Neural progenitor cell (in vitro differentiated cells): ENCODE measurements around the gene TEX13C.

Experiments used
- EZH2 ChIP-seq: fragments of 200-600 bp; sonication (generic); IDR thresholded peaks from 2 replicates; pipeline ENCODE4 v1.6.1; 2017; ENCODE audit warnings: antibody characterized with exemption, mild to moderate bottlenecking, moderate library complexity
- EZH2phosphoT487 ChIP-seq: fragments of 200-600 bp; sonication (generic); IDR thresholded peaks from 2 replicates; pipeline ENCODE4 v1.6.1; 2017; ENCODE audit warnings: antibody characterized with exemption
- TF ChIP-seq, protein P1 (sequence below): fragments of 200-600 bp; sonication (generic); IDR thresholded peaks from 2 replicates; pipeline ENCODE4 v1.5.1; 2017; ENCODE audit warnings: antibody characterized with exemption, mild to moderate bottlenecking

DNA sequence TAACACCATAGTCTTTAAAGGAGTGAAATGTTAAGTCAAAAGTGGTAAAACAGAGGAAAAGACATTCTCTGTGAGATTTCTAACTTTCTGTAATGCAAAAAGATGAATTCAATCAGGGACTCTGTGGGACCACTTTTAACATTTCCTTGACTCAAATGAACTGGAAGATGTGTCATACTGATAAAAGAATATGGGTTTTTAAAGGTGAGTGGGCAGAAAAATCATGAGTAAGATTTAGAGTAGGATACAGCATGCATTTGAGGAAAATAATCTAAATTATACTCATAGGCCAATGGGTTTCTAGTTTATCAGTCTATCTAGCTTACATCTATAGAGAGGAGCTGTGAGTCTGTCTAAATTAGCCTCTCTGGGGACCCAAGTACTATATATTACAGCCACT is 11.0 kb upstream of the TEX13C start:
- TF ChIP-seq, protein P1, sequence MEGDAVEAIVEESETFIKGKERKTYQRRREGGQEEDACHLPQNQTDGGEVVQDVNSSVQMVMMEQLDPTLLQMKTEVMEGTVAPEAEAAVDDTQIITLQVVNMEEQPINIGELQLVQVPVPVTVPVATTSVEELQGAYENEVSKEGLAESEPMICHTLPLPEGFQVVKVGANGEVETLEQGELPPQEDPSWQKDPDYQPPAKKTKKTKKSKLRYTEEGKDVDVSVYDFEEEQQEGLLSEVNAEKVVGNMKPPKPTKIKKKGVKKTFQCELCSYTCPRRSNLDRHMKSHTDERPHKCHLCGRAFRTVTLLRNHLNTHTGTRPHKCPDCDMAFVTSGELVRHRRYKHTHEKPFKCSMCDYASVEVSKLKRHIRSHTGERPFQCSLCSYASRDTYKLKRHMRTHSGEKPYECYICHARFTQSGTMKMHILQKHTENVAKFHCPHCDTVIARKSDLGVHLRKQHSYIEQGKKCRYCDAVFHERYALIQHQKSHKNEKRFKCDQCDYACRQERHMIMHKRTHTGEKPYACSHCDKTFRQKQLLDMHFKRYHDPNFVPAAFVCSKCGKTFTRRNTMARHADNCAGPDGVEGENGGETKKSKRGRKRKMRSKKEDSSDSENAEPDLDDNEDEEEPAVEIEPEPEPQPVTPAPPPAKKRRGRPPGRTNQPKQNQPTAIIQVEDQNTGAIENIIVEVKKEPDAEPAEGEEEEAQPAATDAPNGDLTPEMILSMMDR: no peak
- no peak for TF ChIP-seq EZH2phosphoT487
- no peak for TF ChIP-seq EZH2
